GM13976 (cell line): Measurements from ENCODE around the gene TMPRSS9.

Experiments
- DNase-seq: peaks from one replicate; pipeline ENCODE4 v3.0.0; 2012; ENCODE audit warnings: low spot score
- in situ Hi-C: fragments of 300-500 bp; cut with MboI; formaldehyde crosslinking; loops from one replicate; pipeline ENCODE4 v1.12.0; 2022; ENCODE audit warnings: low sequenced_read_pairs, mixed read lengths, inconsistent platforms; ENCODE audit not compliant: unreplicated experiment
- TF ChIP-seq, protein P1 (sequence below): IDR thresholded peaks from 2 replicates; pipeline ENCODE4 v1.5.1; 2012; ENCODE audit warnings: borderline replicate concordance, mild to moderate bottlenecking; ENCODE audit not compliant: insufficient read depth; ENCODE audit errors: extremely low read depth, missing control alignments, control extremely low read depth

The TMPRSS9 gene

GRCh38 chr19:2409352-2409912 is 49.4 kb downstream of the TMPRSS9 start:
- DNase-seq, result no peak
- in situ Hi-C loops, result no loop called here
- TF ChIP-seq, protein P1, sequence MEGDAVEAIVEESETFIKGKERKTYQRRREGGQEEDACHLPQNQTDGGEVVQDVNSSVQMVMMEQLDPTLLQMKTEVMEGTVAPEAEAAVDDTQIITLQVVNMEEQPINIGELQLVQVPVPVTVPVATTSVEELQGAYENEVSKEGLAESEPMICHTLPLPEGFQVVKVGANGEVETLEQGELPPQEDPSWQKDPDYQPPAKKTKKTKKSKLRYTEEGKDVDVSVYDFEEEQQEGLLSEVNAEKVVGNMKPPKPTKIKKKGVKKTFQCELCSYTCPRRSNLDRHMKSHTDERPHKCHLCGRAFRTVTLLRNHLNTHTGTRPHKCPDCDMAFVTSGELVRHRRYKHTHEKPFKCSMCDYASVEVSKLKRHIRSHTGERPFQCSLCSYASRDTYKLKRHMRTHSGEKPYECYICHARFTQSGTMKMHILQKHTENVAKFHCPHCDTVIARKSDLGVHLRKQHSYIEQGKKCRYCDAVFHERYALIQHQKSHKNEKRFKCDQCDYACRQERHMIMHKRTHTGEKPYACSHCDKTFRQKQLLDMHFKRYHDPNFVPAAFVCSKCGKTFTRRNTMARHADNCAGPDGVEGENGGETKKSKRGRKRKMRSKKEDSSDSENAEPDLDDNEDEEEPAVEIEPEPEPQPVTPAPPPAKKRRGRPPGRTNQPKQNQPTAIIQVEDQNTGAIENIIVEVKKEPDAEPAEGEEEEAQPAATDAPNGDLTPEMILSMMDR, result no peak

- in situ Hi-C loops, result no loop called here
Observed at GRCh38 chr19:2410023-2410422, 50.0 kb downstream of the TMPRSS9 start.

DNA sequence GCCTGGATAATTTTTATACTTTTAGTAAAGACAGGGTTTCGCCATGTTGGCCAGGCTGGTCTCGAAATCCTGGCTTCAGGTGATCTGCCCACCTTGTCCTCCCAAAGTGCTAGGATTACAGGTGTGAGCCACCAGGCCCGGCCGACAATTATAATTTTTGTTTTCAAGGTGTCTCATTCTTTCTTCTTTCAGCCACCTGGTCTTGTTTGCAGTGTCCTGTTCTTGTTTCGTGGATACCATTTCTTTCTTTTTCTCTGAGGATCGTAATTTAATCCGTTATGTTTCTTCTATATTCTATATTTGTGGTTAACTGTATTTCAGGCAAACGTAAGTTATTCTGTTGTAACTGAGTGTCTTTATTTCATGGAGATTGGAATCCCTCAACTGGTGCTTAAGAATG is 51.6 kb downstream of the TMPRSS9 start:
- no peak for DNase-seq
- in situ Hi-C loops, result no loop called here
- TF ChIP-seq, protein P1, result no peak

More at GRCh38 chr19:2410023-2410422, 50.0 kb downstream of the TMPRSS9 start:
- DNase-seq, result no peak
- TF ChIP-seq, protein P1, result no peak

GRCh38 chr19:2412449-2412848 is 52.4 kb downstream of the TMPRSS9 start:
- in situ Hi-C loops, result no loop called here
- TF ChIP-seq, protein P1, result no peak
- DNase-seq, result no peak

GRCh38 chr19:2413159-2413558 is 53.1 kb downstream of the TMPRSS9 start:
- no peak for DNase-seq
- in situ Hi-C loops, result no loop called here
- TF ChIP-seq, protein P1, result no peak

GRCh38 chr19:2413629-2414028 is 53.6 kb downstream of the TMPRSS9 start:
- TF ChIP-seq, protein P1, result no peak
- DNase-seq, result no peak
- in situ Hi-C loops, result no loop called here
